Liver (tissue), 9 donors: Measurements from ENCODE around the gene HPS5. TPM values are rescaled to one million over a fixed set of nuclear protein-coding genes. Genes with fewer than 3 reads are reported as not detected.
A peak's percentile ranks its signal among the peaks of the same experiment; 100 is the strongest.

Source experiments
- DNase-seq: peaks from one replicate; pipeline ENCODE4 v3.0.0-alpha.2; 2017; ENCODE audit warnings: low spot score
- H3K27ac ChIP-seq, 2 donors: one replicate each; pipeline ENCODE4 v1.7.0; 2013; ENCODE audit warnings: inconsistent platforms in 2 of 2, low read length in 2 of 2, control low read depth in 1 of 2, low read depth in 1 of 2, mild to moderate bottlenecking in 1 of 2
- H3K27me3 ChIP-seq, 4 donors: one replicate each; pipeline versions ENCODE4 v1.6.1 to v1.7.0; 2013; ENCODE audit warnings: low read length in 3 of 4, inconsistent platforms in 1 of 4, mild to moderate bottlenecking in 1 of 4, moderate library complexity in 1 of 4; ENCODE audit not compliant: control insufficient read depth in 4 of 4, insufficient read depth in 4 of 4
- H3K36me3 ChIP-seq, 4 donors: one replicate each; pipeline versions ENCODE4 v1.6.1 to v1.7.0; 2013; ENCODE audit warnings: low read length in 3 of 4, mild to moderate bottlenecking in 3 of 4, low read depth in 1 of 4, moderate library complexity in 1 of 4; ENCODE audit not compliant: control insufficient read depth in 4 of 4, insufficient read depth in 3 of 4
- H3K4me1 ChIP-seq, 4 donors: one replicate each; pipeline versions ENCODE4 v1.6.1 to v1.7.0; 2013; ENCODE audit warnings: low read length in 3 of 4, mild to moderate bottlenecking in 3 of 4, moderate library complexity in 1 of 4; ENCODE audit not compliant: control insufficient read depth in 4 of 4, insufficient read depth in 4 of 4
- H3K4me3 ChIP-seq, 3 donors: one replicate each; pipeline versions ENCODE4 v1.6.1 to v1.7.0; 2013; ENCODE audit warnings: low read length in 3 of 3, control low read depth in 1 of 3, low read depth in 1 of 3, mild to moderate bottlenecking in 1 of 3
- H3K9ac ChIP-seq, 2 donors: one replicate each; pipeline ENCODE4 v1.7.0; 2013; ENCODE audit warnings: low read length in 2 of 2, mild to moderate bottlenecking in 2 of 2, moderate library complexity in 2 of 2, control low read depth in 1 of 2, low read depth in 1 of 2
- H3K9me3 ChIP-seq, 4 donors: one replicate each; pipeline versions ENCODE4 v1.6.1 to v1.7.0; 2013; ENCODE audit warnings: low read length in 3 of 4; ENCODE audit not compliant: control insufficient read depth in 4 of 4
- EGR1 ChIP-seq, 2 donors: IDR thresholded peaks; 2 replicates each; pipeline ENCODE4 v1.6.1; 2016 to 2018; ENCODE audit warnings: antibody characterized with exemption in 2 of 2, low read depth in 2 of 2
- FOXA1 ChIP-seq: IDR thresholded peaks from 2 replicates; pipeline ENCODE4 v1.6.1; 2016; ENCODE audit warnings: antibody characterized with exemption
- FOXA2 ChIP-seq: IDR thresholded peaks from 2 replicates; pipeline ENCODE4 v1.6.1; 2016; ENCODE audit warnings: antibody characterized with exemption
- GABPA ChIP-seq, 2 donors: IDR thresholded peaks in 1 of 2; conservative IDR thresholded peaks in 1 of 2; 2 replicates each; pipeline ENCODE4 v1.6.1; 2016; ENCODE audit warnings: antibody characterized with exemption in 2 of 2, mild to moderate bottlenecking in 1 of 2, moderate library complexity in 1 of 2
- HNF4A ChIP-seq, 2 donors: conservative IDR thresholded peaks; 2 replicates each; pipeline ENCODE4 v1.6.1; 2016; ENCODE audit warnings: antibody characterized with exemption in 2 of 2, mild to moderate bottlenecking in 2 of 2
- HNF4G ChIP-seq: IDR thresholded peaks from 2 replicates; pipeline ENCODE4 v1.6.1; 2016; ENCODE audit warnings: antibody characterized with exemption
- MAX ChIP-seq: IDR thresholded peaks from 2 replicates; pipeline ENCODE4 v1.6.1; 2016; ENCODE audit warnings: antibody characterized with exemption
- NR2F2 ChIP-seq: IDR thresholded peaks from 2 replicates; pipeline ENCODE4 v1.6.1; 2016; ENCODE audit warnings: antibody characterized with exemption
- REST ChIP-seq: IDR thresholded peaks from 2 replicates; pipeline ENCODE4 v1.6.1; 2016; ENCODE audit warnings: antibody characterized with exemption, mild to moderate bottlenecking
- RXRA ChIP-seq, 2 donors: IDR thresholded peaks; 2 replicates each; pipeline ENCODE4 v1.6.1; 2017 to 2018; ENCODE audit warnings: antibody characterized with exemption in 2 of 2, mild to moderate bottlenecking in 1 of 2
- SP1 ChIP-seq: IDR thresholded peaks from 2 replicates; pipeline ENCODE4 v1.6.1; 2018; ENCODE audit warnings: antibody characterized with exemption, mild to moderate bottlenecking
- TAF1 ChIP-seq: conservative IDR thresholded peaks from 2 replicates; pipeline ENCODE4 v1.6.1; 2016; ENCODE audit warnings: antibody characterized with exemption, mild to moderate bottlenecking
- YY1 ChIP-seq: IDR thresholded peaks from 2 replicates; pipeline ENCODE4 v1.6.1; 2016; ENCODE audit warnings: antibody characterized with exemption, mild to moderate bottlenecking
- ZBTB33 ChIP-seq: IDR thresholded peaks from 2 replicates; pipeline ENCODE4 v1.6.1; 2016; ENCODE audit warnings: antibody characterized with exemption
- WGBS: extraction: QIAGEN DNeasy Blood & Tissue Kit; methylation state at CpG from one replicate; pipeline ENCODE4 v1.1.7; 2013; 5-methylcytosine and 5-hydroxymethylcytosine counted together
- polyA plus RNA-seq, 2 donors: library from polyadenylated mRNA; stranded (reverse) in 1 of 2; unstranded in 1 of 2; fragments of 200-250 nt in 1 of 2; fragments of >200 nt in 1 of 2; fragmentation: Nextera tagmentation in 1 of 2; extraction: Ambion mirVana in 1 of 2; gene quantifications; one replicate each; pipeline versions ENCODE4 v1.2.1 to v1.2.3, GENCODE V29; 2013 to 2015
- total RNA-seq, 2 donors: library from RNA; depleted of rRNA; stranded (reverse); fragments of >200 nt; gene quantifications; one replicate each; pipeline ENCODE4 v1.2.3, GENCODE V29; 2014
- TF ChIP-seq, protein P1 (sequence below): IDR thresholded peaks from 2 replicates; pipeline ENCODE4 v1.6.1; 2016; ENCODE audit warnings: antibody characterized with exemption
- TF ChIP-seq, protein P2 (sequence below): fragments of 150-350 bp; IDR thresholded peaks from 2 replicates; pipeline ENCODE4 v1.5.1; 2017; ENCODE audit warnings: improper control_type of control experiment, low read depth, low read length; ENCODE audit not compliant: missing input control
- donor health status: healthy.
- donor health status: healthy.
- donor health status: healthy.
- donor health status: healthy.
- donor health status: healthy.

Gene HPS5
- total and polyA plus RNA-seq, 4 donors: 15.7 to 134 (median 24.2) TPM

- Histone ChIP-seq H3K27ac (peak overlapping the region in 1 of 2 donors; percentile 1), H3K9ac (no peak overlapping the region)
Observed at GRCh38 chr11:18319914-18320313, 2.0 kb downstream of the HPS5 start.

DNA sequence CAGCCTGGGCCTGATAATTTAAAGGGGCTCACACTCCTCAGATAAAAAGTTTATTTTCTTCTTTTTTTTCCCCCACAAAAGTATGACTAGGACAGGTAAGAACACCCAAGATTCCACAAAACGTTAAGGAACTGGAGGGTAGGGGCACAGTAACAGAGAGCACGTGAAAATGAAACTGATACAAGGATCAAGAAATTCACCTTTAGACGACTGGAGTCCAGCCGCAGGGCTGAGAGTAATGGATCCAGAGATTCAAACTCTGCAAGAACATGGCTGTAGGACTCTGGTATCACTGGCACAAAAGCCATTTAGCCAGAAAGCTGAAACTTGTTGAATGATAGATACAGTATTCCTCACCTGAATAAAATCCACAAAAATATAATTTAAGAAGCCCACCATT lies 4.4 kb downstream of the HPS5 start:
- Histone ChIP-seq H3K4me1 (peaks cover 3 to 17% (median 13%) of the 10 kb centered on the region in 4 donors), H3K4me3 (no peak overlapping the region), H3K36me3 (peaks cover 0 to 4% (median 0%) of the 10 kb centered on the region in 4 donors), H3K27ac (no peak overlapping the region), H3K9me3 (no peaks in the 10 kb centered on the region), H3K9ac (no peak overlapping the region), H3K27me3 (no peaks in the 10 kb centered on the region)
- DNase-seq: no peak
- 96% methylated on average over 4 of the region's 4 CpGs for WGBS
- TF ChIP-seq MAX: no peak
- TF ChIP-seq EGR1 (IDR thresholded peaks at IDR 0.05; ENCODE audit: low read depth in 2 of 2): no peak
- TF ChIP-seq REST: no peak

More at GRCh38 chr11:18319914-18320313, 2.0 kb downstream of the HPS5 start:
- WGBS: 66% methylated on average over 3 of the region's 3 CpGs
- H3K9me3 ChIP-seq: no peaks in the 10 kb centered on the region
- no peak for TF ChIP-seq FOXA1
- no peak for TF ChIP-seq HNF4G
- TF ChIP-seq, protein P1, sequence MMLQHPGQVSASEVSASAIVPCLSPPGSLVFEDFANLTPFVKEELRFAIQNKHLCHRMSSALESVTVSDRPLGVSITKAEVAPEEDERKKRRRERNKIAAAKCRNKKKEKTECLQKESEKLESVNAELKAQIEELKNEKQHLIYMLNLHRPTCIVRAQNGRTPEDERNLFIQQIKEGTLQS: no peak
- no peak for TF ChIP-seq GABPA (IDR thresholded peaks at IDR 0.05 in 1 of 2, conservative IDR thresholded peaks at IDR 0.05 in 1 of 2)
- TF ChIP-seq HNF4A (conservative IDR thresholded peaks at IDR 0.05): no peak
- TF ChIP-seq FOXA2: no peak
- TF ChIP-seq, protein P2, sequence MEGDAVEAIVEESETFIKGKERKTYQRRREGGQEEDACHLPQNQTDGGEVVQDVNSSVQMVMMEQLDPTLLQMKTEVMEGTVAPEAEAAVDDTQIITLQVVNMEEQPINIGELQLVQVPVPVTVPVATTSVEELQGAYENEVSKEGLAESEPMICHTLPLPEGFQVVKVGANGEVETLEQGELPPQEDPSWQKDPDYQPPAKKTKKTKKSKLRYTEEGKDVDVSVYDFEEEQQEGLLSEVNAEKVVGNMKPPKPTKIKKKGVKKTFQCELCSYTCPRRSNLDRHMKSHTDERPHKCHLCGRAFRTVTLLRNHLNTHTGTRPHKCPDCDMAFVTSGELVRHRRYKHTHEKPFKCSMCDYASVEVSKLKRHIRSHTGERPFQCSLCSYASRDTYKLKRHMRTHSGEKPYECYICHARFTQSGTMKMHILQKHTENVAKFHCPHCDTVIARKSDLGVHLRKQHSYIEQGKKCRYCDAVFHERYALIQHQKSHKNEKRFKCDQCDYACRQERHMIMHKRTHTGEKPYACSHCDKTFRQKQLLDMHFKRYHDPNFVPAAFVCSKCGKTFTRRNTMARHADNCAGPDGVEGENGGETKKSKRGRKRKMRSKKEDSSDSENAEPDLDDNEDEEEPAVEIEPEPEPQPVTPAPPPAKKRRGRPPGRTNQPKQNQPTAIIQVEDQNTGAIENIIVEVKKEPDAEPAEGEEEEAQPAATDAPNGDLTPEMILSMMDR: no peak
- peaks cover 0 to 4% (median under 1%) of the 10 kb centered on the region in 4 donors for H3K36me3 ChIP-seq
- peaks cover 9 to 39% (median 30%) of the 10 kb centered on the region in 4 donors for H3K4me1 ChIP-seq
- no peak for DNase-seq
- H3K4me3 ChIP-seq: peak overlapping the region in 1 of 3 donors; percentile 73
- H3K27me3 ChIP-seq: no peaks in the 10 kb centered on the region

- Histone ChIP-seq H3K36me3 (peaks cover 0 to 4% (median 0%) of the 10 kb centered on the region in 4 donors), H3K4me1 (peaks cover 3 to 17% (median 10%) of the 10 kb centered on the region in 4 donors), H3K4me3 (no peak overlapping the region), H3K27ac (no peak overlapping the region), H3K9ac (no peak overlapping the region), H3K9me3 (no peaks in the 10 kb centered on the region), H3K27me3 (no peaks in the 10 kb centered on the region)
- 97% methylated on average over 2 of the region's 2 CpGs for WGBS
- no peak for DNase-seq
- TF ChIP-seq FOXA1: no peak
- no peak for TF ChIP-seq SP1
- no peak for TF ChIP-seq GABPA (IDR thresholded peaks at IDR 0.05 in 1 of 2, conservative IDR thresholded peaks at IDR 0.05 in 1 of 2)
- TF ChIP-seq FOXA2: no peak
- TF ChIP-seq NR2F2: no peak
- TF ChIP-seq, protein P2: no peak
- no peak for TF ChIP-seq TAF1
- no peak for TF ChIP-seq HNF4G
- TF ChIP-seq RXRA (IDR thresholded peaks at IDR 0.05): no peak
- no peak for TF ChIP-seq EGR1 (IDR thresholded peaks at IDR 0.05; ENCODE audit: low read depth in 2 of 2)
- no peak for TF ChIP-seq MAX
- TF ChIP-seq ZBTB33: no peak
- no peak for TF ChIP-seq YY1
- no peak for TF ChIP-seq HNF4A (conservative IDR thresholded peaks at IDR 0.05)
Observed at GRCh38 chr11:18315893-18316292, 6.0 kb downstream of the HPS5 start.
